PC-3 (cell line): Measurements from ENCODE around the gene CYP26A1.

Experiments
- EZH2 ChIP-seq: fragments of 300-600 bp; sonication (generic); IDR thresholded peaks from one replicate; pipeline ENCODE4 v1.6.1; 2017; ENCODE audit warnings: antibody characterized with exemption, mild to moderate bottlenecking, low read length; ENCODE audit not compliant: unreplicated experiment
- EZH2phosphoT487 ChIP-seq: fragments of 300-600 bp; sonication (generic); IDR thresholded peaks from 2 replicates; pipeline ENCODE4 v1.6.1; 2018; ENCODE audit warnings: mild to moderate bottlenecking, antibody characterized with exemption, low read length, borderline replicate concordance
- TF ChIP-seq, protein P1 (sequence below): fragments of 300-600 bp; sonication (generic); conservative IDR thresholded peaks from 2 replicates; pipeline ENCODE4 v1.5.1; 2017; ENCODE audit warnings: antibody characterized with exemption, low read depth, mild to moderate bottlenecking, low read length

- TF ChIP-seq, protein P1, sequence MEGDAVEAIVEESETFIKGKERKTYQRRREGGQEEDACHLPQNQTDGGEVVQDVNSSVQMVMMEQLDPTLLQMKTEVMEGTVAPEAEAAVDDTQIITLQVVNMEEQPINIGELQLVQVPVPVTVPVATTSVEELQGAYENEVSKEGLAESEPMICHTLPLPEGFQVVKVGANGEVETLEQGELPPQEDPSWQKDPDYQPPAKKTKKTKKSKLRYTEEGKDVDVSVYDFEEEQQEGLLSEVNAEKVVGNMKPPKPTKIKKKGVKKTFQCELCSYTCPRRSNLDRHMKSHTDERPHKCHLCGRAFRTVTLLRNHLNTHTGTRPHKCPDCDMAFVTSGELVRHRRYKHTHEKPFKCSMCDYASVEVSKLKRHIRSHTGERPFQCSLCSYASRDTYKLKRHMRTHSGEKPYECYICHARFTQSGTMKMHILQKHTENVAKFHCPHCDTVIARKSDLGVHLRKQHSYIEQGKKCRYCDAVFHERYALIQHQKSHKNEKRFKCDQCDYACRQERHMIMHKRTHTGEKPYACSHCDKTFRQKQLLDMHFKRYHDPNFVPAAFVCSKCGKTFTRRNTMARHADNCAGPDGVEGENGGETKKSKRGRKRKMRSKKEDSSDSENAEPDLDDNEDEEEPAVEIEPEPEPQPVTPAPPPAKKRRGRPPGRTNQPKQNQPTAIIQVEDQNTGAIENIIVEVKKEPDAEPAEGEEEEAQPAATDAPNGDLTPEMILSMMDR, result peak; percentile 81
- TF ChIP-seq EZH2 (no peak), EZH2phosphoT487 (no peak)
Observed at GRCh38 chr10:93080350-93081046, 6.8 kb downstream of the CYP26A1 start.
